HepG2 (cell line): ENCODE measurements around the gene PASK. TPM values are rescaled to one million over a fixed set of nuclear protein-coding genes. Genes with fewer than 3 reads are reported as not detected.

Experiments
- ATAC-seq: fragments of 200-7000 bp; cut with Tn5 transposase; 3 replicates; pipeline ENCODE4 v1.9.1; 2020; ENCODE audit warnings: mild to moderate bottlenecking, moderate library complexity
- BruUV-seq: library from RNA; stranded (reverse); fragments of 400-500 nt; replicated peaks from 2 replicates; lab custom pipeline; 2021; lab: Mats Ljungman, UMichigan
- CTCF ChIA-PET: fragments of 300-600 bp; formaldehyde crosslinking; extraction: SDS; loops from one replicate; lab custom pipeline; 2021; ENCODE audit warnings: low total read pairs, inconsistent platforms, low intra/inter-chr PET ratio; lab: Yijun Ruan, JAX
- POLR2A ChIA-PET: fragments of 350-600 bp; sonication (Branson Sonifier 250); formaldehyde crosslinking; loops from one replicate; lab custom pipeline; 2020; ENCODE audit warnings: antibody characterized with exemption, inconsistent platforms; lab: Yijun Ruan, JAX
- DNase-seq: peaks from one replicate; pipeline ENCODE4 v3.0.0-alpha.2; 2015; ENCODE audit warnings: low spot score
- FAIRE-seq: peaks from 3 replicates; lab custom pipeline; 2011; peaks lifted over from hg19 to GRCh38; lab: Jason Lieb, UNC
- H2AFZ ChIP-seq: one replicate; pipeline ENCODE4 v1.6.1; 2011; ENCODE audit warnings: low read length, inconsistent platforms
- H3K27ac ChIP-seq: fragments of 300-600 bp; 3 replicates; pipeline ENCODE4 v1.8.0; 2011; ENCODE audit warnings: mixed run types, mild to moderate bottlenecking, mixed read lengths, low read length, inconsistent platforms; ENCODE audit not compliant: insufficient read depth; ENCODE audit errors: extremely low read length
- H3K27me3 ChIP-seq, 2 experiments: fragments of 200-600 bp in 1 of 2; 2 replicates in 1 of 2; 3 replicates in 1 of 2; pipeline versions ENCODE4 v1.6.0 to v1.8.0; 2011; ENCODE audit warnings: low read length in 2 of 2, mild to moderate bottlenecking in 2 of 2, moderate library complexity in 2 of 2, inconsistent platforms in 1 of 2; ENCODE audit not compliant: insufficient read depth in 2 of 2, control insufficient read depth in 1 of 2
- H3K36me3 ChIP-seq, 2 experiments: fragments of 200-600 bp in 1 of 2; replicated peaks in 1 of 2; 2 replicates in 1 of 2; 3 replicates in 1 of 2; pipeline versions ENCODE4 v1.5.1 to v1.8.0; 2011; ENCODE audit warnings: low read length in 2 of 2, inconsistent platforms in 1 of 2; ENCODE audit not compliant: insufficient read depth in 2 of 2, control insufficient read depth in 1 of 2
- H3K4me1 ChIP-seq: 2 replicates; pipeline ENCODE4 v1.5.1; 2012; ENCODE audit warnings: low read length, inconsistent platforms; ENCODE audit not compliant: insufficient read depth
- H3K4me2 ChIP-seq: 2 replicates; pipeline ENCODE4 v1.6.0; 2011; ENCODE audit warnings: low read depth, low read length, inconsistent platforms
- H3K4me3 ChIP-seq, 3 experiments: fragments of 200-600 bp in 1 of 3; sonication (generic), shearing (Covaris generic) in 1 of 3; replicated peaks in 1 of 3; 2 replicates each; pipeline ENCODE4 v1.5.1; 2011 to 2016; ENCODE audit warnings: low read length in 3 of 3, inconsistent platforms in 2 of 3, low read depth in 2 of 3, mild to moderate bottlenecking in 2 of 3, control low read depth in 1 of 3, mixed read lengths in 1 of 3; ENCODE audit not compliant: insufficient read depth in 1 of 3
- H3K79me2 ChIP-seq: one replicate; pipeline ENCODE4 v1.6.1; 2011; ENCODE audit warnings: low read length, inconsistent platforms; ENCODE audit not compliant: insufficient read depth
- H3K9ac ChIP-seq: 2 replicates; pipeline ENCODE4 v1.6.0; 2011; ENCODE audit warnings: mild to moderate bottlenecking, low read depth, low read length, inconsistent platforms; ENCODE audit not compliant: insufficient read depth
- H3K9me3 ChIP-seq: 2 replicates; pipeline ENCODE4 v1.5.1; 2012; ENCODE audit warnings: mild to moderate bottlenecking, low read length
- H4K20me1 ChIP-seq: 2 replicates; pipeline ENCODE4 v1.6.0; 2011; ENCODE audit warnings: inconsistent platforms, mild to moderate bottlenecking, low read length, moderate library complexity; ENCODE audit not compliant: insufficient read depth
- ETV5 ChIP-seq: IDR thresholded peaks from 2 replicates; pipeline ENCODE4 v1.6.1; 2018; ENCODE audit warnings: missing biosample characterization, missing genetic modification reagents, inconsistent platforms, borderline replicate concordance
- FOSL2 ChIP-seq: sonication (generic); formaldehyde crosslinking; IDR thresholded peaks from 2 replicates; pipeline ENCODE4 v1.4.0; 2020; ENCODE audit warnings: missing genetic modification reagents
- KDM2A ChIP-seq: sonication (generic); formaldehyde crosslinking; IDR thresholded peaks from 2 replicates; pipeline ENCODE4 v1.4.0; 2020; ENCODE audit warnings: low read depth, missing genetic modification reagents, borderline replicate concordance
- KLF11 ChIP-seq: IDR thresholded peaks from 2 replicates; pipeline ENCODE4 v1.6.1; 2016; ENCODE audit warnings: missing compliant biosample characterization
- RBM39 ChIP-seq: fragments of 200-400 bp; formaldehyde crosslinking; IDR thresholded peaks from one replicate; pipeline ENCODE4 v1.6.1; 2018; ENCODE audit warnings: antibody characterized with exemption, mild to moderate bottlenecking, low read depth, low read length; ENCODE audit not compliant: poor library complexity, severe bottlenecking
- SP140L ChIP-seq: sonication (generic); formaldehyde crosslinking; IDR thresholded peaks from 2 replicates; pipeline ENCODE4 v1.4.0; 2020; ENCODE audit warnings: missing genetic modification reagents, borderline replicate concordance
- ZFP37 ChIP-seq: sonication (generic); formaldehyde crosslinking; IDR thresholded peaks from 2 replicates; pipeline ENCODE4 v1.4.0; 2020; ENCODE audit warnings: missing genetic modification reagents, borderline replicate concordance
- ZNF138 ChIP-seq: sonication (generic); formaldehyde crosslinking; IDR thresholded peaks from 2 replicates; pipeline ENCODE4 v1.5.0; 2020; ENCODE audit warnings: mild to moderate bottlenecking, low read depth, missing genetic modification reagents
- ZNF207 ChIP-seq: fragments of 450-650 bp; IDR thresholded peaks from 2 replicates; pipeline ENCODE4 v1.6.1; 2016; ENCODE audit warnings: antibody characterized with exemption, borderline replicate concordance
- ZNF333 ChIP-seq: sonication (generic); formaldehyde crosslinking; IDR thresholded peaks from 2 replicates; pipeline ENCODE4 v1.4.0; 2020; ENCODE audit warnings: mild to moderate bottlenecking, missing genetic modification reagents, borderline replicate concordance
- WGBS: methylation state at CpG from one replicate; pipeline ENCODE4 v1.1.6; 2017; ENCODE audit warnings: low lambda C conversion rate; 5-methylcytosine and 5-hydroxymethylcytosine counted together
- in situ Hi-C: cut with HindIII; loops from 2 replicates; pipeline ENCODE4 v1.10.0; 2017; ENCODE audit warnings: low pct_unique_long_range_greater_than_20kb; ENCODE audit not compliant: extremely low pct_ligation_motif_present
- intact Hi-C: fragments of 100-400 bp; cut with micrococcal nuclease; formaldehyde crosslinking; loops from one replicate; pipeline ENCODE4 v1.10.0; 2022; ENCODE audit not compliant: unreplicated experiment
- polyA plus RNA-seq, 8 experiments: library from polyadenylated mRNA; depleted of rRNA in 3 of 8; stranded (reverse) in 7 of 8; unstranded in 1 of 8; fragments of >200 nt; fragmentation: Illumina TruSeq in 4 of 8; extraction: Trizol in 4 of 8; gene quantifications; 2 replicates each; pipeline versions ENCODE4 v1.2.1 to v1.2.3, GENCODE V29; 2011 to 2016; ENCODE audit warnings: low read depth in 4 of 8, missing spikeins in 1 of 8, mixed read lengths in 1 of 8; ENCODE audit not compliant: insufficient read depth in 1 of 8
- total RNA-seq, 5 experiments: library from RNA; depleted of rRNA; stranded (reverse); fragments of >200 nt; fragmentation: Illumina TruSeq; extraction: Trizol; gene quantifications; 2 replicates each; pipeline ENCODE4 v1.2.3, GENCODE V29; 2016; ENCODE audit warnings: low read depth in 1 of 5

The PASK gene
- total and polyA plus RNA-seq, 2 of the 13 experiments (the other 11 are each of a cell fraction or from before 2014, with no cell fraction given) = 6.9 to 17.0 TPM

- Histone ChIP-seq H2AFZ (no peak overlapping the region), H3K4me1 (peaks cover 23% of the 10 kb centered on the region; the same call in 1 of the 2 replicates), H3K4me2 (no peak overlapping the region), H3K36me3 (peaks cover 1 to 4% of the 10 kb centered on the region in 2 experiments; a peak in 1 of 5 replicates), H3K27me3 (peaks cover 15 to 26% of the 10 kb centered on the region in 2 experiments), H3K4me3 (no peak overlapping the region), H3K79me2 (no peaks in the 10 kb centered on the region), H3K27ac (no peak overlapping the region), H4K20me1 (no peaks in the 10 kb centered on the region; the same call in 1 of the 2 replicates), H3K9ac (no peak overlapping the region), H3K9me3 (no peaks in the 10 kb centered on the region)
- TF ChIP-seq KDM2A (CRISPR knock-in tag) (peak; percentile 69; the same call in 1 of the 2 replicates), ZNF207 (no peak), KLF11 (no peak), ZNF138 (CRISPR knock-in tag) (0 out of 2 replicates have a peak, but pooled peaks have one; percentile 26), ZFP37 (CRISPR knock-in tag) (no peak), ETV5 (CRISPR knock-in tag) (peak; percentile 58; the same call in 1 of the 2 replicates), RBM39 (no peak), ZNF333 (CRISPR knock-in tag) (peak; percentile 18; the same call in 1 of the 2 replicates), FOSL2 (CRISPR knock-in tag) (peak; percentile 67), SP140L (no peak)
- DNase-seq (no peak), FAIRE-seq (no peak), ATAC-seq (peak; percentile 15)
- 60% methylated on average over 11 of the region's 25 CpGs for WGBS
- in situ Hi-C loops = no loop called here
- ChIA-PET POLR2A (interaction anchor here (1.4 kb wide), 1 partner anchor 76 kb away, joined by 4 read pairs; the partner anchor contains the start of gene PASK), CTCF (no interaction called here)
- intact Hi-C loops = no loop called here
- BruUV-seq = no TSS peak
Measured at GRCh38 chr2:241073166-241074064, 75.9 kb downstream of the PASK start.
